Measurements from ENCODE around the gene THYN1.
"Not testable (repeated sequence)": the region's sequence is repeated elsewhere in the genome, so short reads cannot be mapped to it uniquely, and the experiment has no call there.

Gene THYN1

GRCh38 chr11:134275188-134275533 is 22.0 kb upstream of the THYN1 start:
- DNase-seq (ENCODE audit: low spot score), result no peak

GRCh38 chr11:134273317-134273712 is 20.2 kb upstream of the THYN1 start:
- no peak for DNase-seq (ENCODE audit: low spot score)

GRCh38 chr11:134272381-134273316 is 19.5 kb upstream of the THYN1 start:
- DNase-seq (ENCODE audit: low spot score), result no peak

GRCh38 chr11:134271978-134272377 is 18.8 kb upstream of the THYN1 start:
- DNase-seq (ENCODE audit: low spot score), result no peak

- no peak for DNase-seq (ENCODE audit: low spot score)
These were observed 17.1 kb upstream of the THYN1 start for GRCh38 chr11:134270250-134270714.

- DNase-seq (ENCODE audit: low spot score), result no peak
These were observed 14.8 kb upstream of the THYN1 start for GRCh38 chr11:134267966-134268365.

- DNase-seq (ENCODE audit: low spot score), result no peak
These were observed 14.3 kb upstream of the THYN1 start for GRCh38 chr11:134267461-134267860.

- no peak for DNase-seq (ENCODE audit: low spot score)
These were observed 13.7 kb upstream of the THYN1 start for GRCh38 chr11:134266841-134267251.

- DNase-seq (ENCODE audit: low spot score), result no peak
These were observed 13.3 kb upstream of the THYN1 start for GRCh38 chr11:134266440-134266839.

GRCh38 chr11:134264966-134265764 is 12.0 kb upstream of the THYN1 start:
- DNase-seq (ENCODE audit: low spot score), result no peak

- no peak for DNase-seq (ENCODE audit: low spot score)
These were observed 8.7 kb upstream of the THYN1 start for GRCh38 chr11:134261626-134262488.

GRCh38 chr11:134260983-134261382 is 7.8 kb upstream of the THYN1 start:
- DNase-seq (ENCODE audit: low spot score), result no peak

- DNase-seq (ENCODE audit: low spot score), result no peak
These were observed 7.4 kb upstream of the THYN1 start for GRCh38 chr11:134260503-134260902.

- no peak for DNase-seq (ENCODE audit: low spot score)
These were observed 5.4 kb upstream of the THYN1 start for GRCh38 chr11:134258577-134258976.

- DNase-seq (ENCODE audit: low spot score), result no peak
These were observed 3.9 kb upstream of the THYN1 start for GRCh38 chr11:134257101-134257500.

GRCh38 chr11:134255184-134255561 is 2.0 kb upstream of the THYN1 start:
- DNase-seq (ENCODE audit: low spot score), result not testable (repeated sequence)

- no peak for DNase-seq (ENCODE audit: low spot score)
These were observed 1.5 kb upstream of the THYN1 start for GRCh38 chr11:134254433-134255183.

- peak; percentile 43 for DNase-seq (ENCODE audit: low spot score)
These were observed 585 bp downstream of the THYN1 start for GRCh38 chr11:134252346-134253187.

- DNase-seq (ENCODE audit: low spot score), result no peak
These were observed 2.5 kb downstream of the THYN1 start for GRCh38 chr11:134250675-134251074.

- DNase-seq (ENCODE audit: low spot score), result no peak
These were observed 2.9 kb downstream of the THYN1 start for GRCh38 chr11:134250246-134250645.

Data from pons (tissue), 1 donor.